Activated CD8-positive, alpha-beta memory T cell treated with anti-CD3 and anti-CD28 coated beads for 4 hours (primary cell): ENCODE data around the gene PLEKHN1.
A peak's percentile ranks its signal among the peaks of the same experiment; 100 is the strongest.

Experiments used
- DNase-seq, 2 donors: peaks; one replicate each; pipeline ENCODE4 v3.0.0-alpha.2; 2020; ENCODE audit warnings: low read depth in 2 of 2

Gene PLEKHN1

GRCh38 chr1:960363-961131 lies 5.7 kb upstream of the PLEKHN1 start, which contains the start of gene KLHL17:
Gene KLHL17 (plus strand): TSS chr1:960584. CDS start chr1:960694, 110 bp downstream.
- DNase-seq: peak; percentile 57 to 59

DNA sequence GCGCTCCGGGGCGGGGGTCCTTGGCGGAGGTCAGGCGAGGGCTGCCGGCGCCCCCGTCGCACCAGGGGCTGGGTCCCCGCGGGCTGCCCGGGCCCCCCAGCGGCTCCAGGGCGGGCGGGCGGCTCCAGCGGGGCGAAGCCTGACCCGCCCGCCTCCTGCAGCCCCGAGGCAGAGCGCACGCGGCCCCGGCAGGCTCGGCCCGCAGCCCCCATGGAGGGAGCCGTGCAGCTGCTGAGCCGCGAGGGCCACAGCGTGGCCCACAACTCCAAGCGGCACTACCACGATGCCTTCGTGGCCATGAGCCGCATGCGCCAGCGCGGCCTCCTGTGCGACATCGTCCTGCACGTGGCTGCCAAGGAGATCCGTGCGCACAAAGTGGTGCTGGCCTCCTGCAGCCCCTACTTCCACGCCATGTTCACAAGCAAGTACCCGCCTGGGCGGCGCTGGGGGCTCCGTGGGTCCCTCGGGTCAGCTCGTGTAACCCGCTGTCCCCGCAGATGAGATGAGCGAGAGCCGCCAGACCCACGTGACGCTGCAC lies 5.1 kb upstream of the PLEKHN1 start:
- no peak for DNase-seq

DNA sequence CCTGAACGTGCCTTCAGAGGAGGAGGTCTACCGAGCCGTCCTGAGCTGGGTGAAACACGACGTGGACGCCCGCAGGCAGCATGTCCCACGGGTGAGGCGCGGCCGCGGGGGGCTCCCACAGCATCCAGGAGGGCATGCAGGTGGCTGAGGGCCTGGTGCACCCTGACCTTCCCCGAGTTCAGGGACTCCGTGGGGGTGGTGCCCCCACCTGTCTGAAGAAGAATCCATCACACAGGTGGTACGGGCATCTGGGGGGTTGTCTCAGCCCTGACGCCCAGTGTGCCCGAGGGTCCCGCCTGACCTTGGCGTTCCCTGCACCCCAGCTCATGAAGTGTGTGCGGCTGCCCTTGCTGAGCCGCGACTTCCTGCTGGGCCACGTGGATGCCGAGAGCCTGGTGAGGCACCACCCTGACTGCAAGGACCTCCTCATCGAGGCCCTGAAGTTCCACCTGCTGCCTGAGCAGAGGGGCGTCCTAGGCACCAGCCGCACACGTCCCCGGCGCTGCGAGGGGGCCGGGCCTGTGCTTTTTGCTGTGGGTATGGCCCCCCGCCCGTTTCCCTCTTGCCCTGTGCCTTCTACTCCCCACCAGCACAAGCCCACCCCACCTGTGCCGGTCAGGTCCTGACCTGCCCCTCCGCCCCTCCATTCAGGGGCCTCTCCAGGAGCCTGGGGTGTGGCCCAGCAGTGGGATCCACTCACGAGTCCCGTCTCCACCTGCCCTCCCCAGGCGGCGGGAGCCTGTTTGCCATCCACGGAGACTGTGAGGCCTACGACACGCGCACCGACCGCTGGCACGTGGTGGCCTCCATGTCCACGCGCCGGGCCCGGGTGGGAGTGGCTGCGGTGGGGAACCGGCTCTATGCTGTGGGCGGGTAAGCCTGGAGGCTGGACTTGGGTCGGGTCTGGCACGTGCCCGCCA lies 3.6 kb upstream of the PLEKHN1 start:
- no peak for DNase-seq

DNA sequence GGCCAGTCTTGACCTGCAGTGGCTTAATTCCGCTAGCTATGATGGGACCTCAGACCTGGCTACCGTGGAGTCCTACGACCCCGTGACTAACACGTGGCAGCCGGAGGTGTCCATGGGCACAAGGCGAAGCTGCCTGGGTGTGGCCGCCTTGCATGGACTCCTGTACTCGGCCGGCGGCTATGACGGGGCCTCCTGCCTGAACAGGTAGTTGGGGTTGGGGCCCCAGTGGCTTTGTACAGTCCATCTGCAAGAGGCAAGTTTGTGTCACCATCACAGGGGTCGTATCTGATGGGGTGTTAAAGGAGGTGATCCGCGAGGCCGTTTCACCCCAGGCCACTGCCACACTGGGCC lies 3.0 kb upstream of the PLEKHN1 start:
- no peak for DNase-seq

DNA sequence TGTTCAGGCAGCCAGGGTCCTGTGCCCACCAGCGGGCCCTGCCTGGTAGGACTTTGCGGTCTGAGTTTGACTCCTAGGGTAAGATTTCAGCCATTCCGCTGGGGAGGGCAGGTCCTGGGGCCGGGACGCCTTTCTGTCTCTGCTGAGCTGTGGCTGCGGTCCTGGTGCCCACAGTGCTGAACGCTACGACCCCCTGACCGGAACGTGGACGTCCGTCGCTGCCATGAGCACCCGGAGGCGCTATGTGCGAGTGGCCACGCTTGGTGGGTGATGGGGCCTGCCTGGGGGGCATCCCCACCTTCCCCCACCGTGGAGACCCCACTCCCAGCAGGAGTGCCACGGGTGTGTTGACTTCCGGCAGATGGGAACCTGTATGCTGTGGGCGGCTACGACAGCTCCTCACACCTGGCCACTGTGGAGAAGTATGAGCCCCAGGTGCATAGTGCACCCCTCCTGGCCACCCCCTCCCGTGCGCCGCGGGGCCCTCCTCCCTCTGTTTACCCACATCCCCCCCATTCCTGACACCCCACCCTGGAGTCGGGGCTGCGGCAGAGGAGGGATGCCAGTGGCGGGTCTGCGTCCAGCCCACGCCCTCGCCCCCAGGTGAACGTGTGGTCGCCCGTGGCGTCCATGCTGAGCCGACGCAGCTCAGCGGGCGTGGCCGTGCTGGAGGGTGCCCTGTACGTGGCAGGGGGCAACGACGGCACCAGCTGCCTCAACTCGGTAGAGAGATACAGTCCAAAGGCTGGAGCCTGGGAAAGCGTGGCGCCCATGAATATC lies 2.3 kb upstream of the PLEKHN1 start:
- no peak for DNase-seq

- DNase-seq: no peak
These were observed 1.4 kb upstream of the PLEKHN1 start for GRCh38 chr1:964691-965525.

DNA sequence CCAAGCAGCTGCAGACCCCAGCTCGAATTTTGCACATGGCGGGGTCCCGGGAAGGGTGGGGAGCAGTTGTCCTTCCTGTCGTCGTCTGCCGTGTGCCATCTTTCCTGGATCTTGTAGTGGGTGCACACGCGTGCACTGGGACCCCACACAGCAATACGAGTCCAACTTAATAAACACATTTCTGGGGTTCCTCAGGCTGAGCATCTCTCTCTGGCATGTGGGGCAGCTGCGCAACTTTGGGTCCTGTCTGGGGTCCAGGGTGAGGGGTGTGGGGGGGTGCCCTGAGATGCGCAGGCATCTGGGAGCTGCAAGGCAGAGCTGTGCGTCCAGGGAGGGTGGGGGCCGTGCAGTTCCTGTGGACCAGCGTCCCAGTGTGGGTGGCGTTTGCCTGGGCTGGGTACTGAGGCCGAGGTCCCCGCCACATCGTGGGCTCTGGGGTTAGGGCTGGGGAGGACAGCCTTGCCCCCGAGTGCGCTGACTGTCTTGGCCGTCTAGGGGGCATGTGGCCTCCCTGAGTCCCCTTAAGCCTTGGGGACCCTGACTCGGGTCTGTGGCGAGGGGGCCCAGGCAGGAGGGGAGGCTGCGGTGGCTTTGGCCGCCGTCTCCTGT lies 652 bp upstream of the PLEKHN1 start:
- no peak for DNase-seq

- DNase-seq: peak; percentile 68
These were observed 520 bp downstream of the PLEKHN1 start for GRCh38 chr1:966704-967300.

DNA sequence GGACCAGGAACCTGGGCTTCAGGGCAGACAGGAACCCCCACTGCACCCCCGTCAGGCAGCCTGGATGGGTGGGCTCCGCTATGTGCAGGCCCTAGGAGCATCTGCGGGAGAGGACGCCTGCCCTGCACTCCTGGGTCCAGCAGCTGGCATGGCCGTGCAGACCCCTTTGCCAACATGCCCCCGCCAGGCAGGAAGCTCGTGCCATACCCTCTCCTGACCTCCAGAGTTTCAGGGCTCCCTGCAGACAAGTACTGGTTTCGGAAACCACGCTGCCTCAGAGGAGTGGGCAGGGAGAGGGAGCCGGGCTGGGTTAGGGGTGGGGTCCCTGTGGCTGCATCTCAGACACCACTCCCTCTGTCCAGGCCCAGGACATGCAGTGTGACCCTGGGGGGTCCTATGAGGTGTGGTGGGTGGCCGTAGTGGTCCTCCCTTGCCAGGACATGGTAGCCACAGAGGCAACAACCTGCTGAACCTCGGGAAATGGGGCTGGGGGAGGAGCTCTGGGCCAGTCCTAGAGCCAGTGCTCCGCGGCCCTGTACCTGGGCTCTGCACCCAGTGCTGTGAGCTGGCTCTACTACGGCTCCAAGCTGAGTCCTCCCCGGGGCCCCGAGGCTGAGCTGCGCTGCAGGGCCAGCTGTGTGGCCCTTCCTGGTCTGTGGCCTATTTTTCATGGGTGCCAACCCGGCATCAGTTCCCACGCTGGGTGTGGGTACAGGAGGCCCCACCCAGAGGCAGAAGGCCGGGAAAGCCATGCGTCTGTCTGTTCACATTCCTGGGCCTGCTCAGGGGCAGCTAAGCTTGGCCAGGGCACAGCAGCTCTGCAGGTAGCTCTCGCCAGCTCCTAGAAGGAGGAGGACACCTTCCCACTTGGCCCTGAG lies 1.4 kb downstream of the PLEKHN1 start:
- DNase-seq: no peak

DNA sequence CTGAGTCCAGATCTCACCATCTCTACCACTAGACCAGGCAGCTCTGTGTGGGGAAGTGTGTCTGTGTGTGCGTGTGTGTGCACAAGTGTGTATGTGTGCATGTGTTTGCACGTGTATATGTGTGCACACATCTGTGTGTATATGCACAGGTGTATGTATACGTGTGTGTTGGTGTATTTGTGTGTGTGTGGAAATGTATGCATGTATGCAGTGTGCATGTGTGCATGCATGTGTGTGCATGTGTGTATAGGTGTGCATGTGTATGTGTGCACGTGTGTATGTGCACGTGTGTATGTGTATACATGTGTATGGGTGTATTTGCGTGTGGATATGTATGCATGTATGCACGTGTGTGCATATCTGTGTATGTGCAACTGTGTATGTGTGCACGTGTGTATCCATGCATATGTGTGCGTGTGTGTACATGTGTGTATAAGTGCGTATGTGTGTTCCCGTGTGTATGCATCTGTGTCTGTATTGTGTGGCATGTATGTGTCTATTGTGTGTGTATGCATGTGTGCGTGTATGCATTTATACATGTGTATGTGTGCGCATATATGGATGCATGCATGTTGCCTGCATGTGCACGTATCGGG lies 3.1 kb downstream of the PLEKHN1 start:
- no peak for DNase-seq

DNA sequence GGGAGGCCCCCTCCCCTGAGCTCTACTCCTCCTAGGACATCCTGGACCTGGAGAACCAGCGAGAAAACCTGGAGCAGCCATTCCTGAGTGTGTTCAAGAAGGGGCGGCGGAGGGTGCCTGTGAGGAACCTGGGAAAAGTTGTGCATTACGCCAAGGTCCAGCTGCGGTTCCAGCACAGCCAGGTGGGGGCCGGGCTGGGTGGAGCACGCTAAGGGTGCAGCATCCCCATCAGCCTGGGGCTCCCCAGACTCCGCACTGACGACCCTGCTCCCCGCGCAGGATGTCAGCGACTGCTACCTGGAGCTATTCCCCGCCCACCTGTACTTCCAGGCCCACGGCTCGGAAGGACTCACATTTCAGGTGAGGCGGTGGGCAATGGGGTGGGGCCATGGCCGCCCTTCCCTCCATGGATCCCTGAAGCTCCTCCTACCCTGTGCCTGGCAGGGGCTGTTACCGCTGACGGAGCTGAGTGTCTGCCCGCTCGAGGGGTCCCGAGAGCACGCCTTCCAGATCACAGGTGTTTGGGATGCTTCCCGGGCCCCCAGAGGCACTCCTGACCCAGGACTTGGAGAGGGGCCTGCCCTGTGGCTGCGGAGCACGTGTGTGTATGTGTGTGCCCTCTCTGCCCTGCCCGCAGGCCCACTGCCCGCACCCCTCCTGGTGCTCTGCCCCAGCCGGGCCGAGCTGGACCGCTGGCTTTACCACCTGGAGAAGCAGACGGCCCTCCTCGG lies 4.1 kb downstream of the PLEKHN1 start:
- DNase-seq: no peak

DNA sequence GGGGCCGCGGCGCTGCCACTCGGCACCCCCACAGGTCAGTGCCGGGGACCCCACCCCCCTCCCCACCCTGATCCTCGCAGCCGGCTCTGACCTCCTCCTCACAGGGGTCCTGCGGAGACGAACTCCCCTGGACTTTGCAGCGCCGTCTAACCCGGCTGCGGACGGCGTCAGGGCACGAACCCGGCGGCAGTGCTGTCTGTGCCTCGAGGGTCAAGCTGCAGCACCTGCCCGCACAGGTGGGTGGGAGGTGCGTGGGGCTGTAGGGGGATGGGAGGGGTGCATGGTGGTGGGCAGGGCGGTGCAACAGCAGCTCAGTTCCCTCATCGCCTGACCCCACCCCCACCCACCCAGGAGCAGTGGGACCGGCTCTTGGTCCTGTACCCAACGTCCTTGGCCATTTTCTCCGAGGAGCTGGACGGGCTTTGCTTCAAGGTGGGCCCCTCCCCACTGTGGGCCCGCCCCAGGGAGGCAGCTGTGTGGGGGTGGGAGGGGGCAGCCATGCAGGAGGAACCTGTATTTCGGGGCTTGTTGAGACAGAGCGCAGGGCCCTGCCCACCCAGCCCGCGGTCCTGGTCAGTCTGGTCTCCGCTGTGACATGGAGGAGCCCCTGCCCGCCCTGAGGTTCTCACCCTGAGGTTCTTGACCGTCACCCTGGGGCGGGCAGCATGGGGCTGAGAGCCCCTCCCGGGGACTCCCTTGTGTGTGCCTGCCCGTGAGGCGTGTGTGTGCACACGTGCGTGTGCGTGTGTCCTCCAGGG lies 4.9 kb downstream of the PLEKHN1 start:
- DNase-seq: no peak

- DNase-seq: no peak
These were observed 5.6 kb downstream of the PLEKHN1 start for GRCh38 chr1:971751-972506.

DNA sequence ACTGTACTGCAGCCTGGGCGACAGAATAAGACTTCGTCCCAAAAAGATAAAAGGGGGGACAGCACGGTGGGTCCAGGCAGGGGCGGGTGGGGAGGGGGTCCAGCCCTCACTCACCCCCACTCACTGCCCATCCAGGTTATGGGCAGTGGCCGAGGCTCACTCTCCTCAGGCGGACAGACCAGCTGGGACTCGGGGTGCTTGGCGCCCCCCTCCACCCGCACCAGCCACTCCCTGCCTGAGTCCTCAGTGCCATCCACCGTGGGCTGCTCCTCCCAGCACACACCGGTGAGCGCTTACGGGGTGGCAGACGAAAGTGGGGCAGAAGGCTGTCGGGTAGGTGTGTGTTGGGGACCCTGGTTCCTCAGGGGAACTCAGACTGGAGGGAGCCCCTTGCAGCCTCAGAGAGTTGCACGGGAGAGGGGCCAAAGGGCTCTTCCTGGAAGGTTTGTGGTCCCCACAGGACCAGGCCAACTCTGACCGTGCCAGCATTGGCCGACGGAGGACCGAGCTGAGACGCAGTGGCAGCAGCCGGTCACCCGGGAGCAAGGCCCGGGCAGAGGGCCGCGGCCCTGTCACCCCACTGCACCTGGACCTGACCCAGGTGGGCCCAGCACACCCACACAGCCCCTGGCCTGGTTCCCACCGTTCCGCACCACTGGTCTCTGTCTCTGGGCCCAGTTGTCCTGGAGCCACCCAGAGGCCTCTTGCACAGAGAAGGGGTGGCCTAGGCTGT lies 6.6 kb downstream of the PLEKHN1 start:
- DNase-seq: no peak

DNA sequence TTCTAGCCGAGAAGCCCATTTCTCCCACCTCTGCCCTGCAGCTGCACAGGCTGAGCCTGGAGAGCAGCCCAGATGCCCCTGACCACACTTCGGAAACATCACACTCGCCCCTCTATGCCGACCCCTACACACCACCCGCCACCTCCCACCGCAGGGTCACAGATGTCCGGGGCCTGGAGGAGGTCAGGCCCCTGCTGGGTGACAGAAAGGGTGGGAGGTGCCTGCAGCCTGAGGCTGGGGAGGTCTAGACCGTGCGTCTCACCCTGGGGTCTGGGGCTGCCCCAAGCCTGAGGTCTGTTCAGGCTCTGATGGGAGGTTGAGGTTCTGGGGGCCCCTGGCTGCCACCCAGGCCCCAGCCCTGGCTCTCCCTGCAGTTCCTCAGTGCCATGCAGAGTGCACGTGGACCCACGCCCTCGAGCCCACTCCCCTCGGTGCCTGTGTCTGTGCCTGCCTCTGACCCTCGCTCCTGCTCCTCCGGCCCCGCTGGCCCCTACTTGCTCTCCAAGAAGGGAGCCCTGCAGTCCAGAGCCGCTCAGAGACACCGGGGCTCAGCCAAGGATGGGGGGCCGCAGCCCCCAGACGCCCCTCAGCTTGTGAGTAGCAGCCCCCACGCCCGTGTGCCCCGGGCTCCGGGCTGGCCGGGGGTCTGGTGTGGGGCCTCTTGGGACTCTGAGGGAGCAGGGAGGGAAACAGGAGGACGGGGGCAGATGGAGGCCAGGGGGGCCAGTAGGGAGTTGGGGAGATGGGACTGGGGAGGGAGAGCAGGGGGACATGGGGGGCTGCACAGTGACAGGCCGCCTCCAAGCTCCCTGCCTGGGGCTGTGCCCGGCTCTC lies 7.4 kb downstream of the PLEKHN1 start:
- DNase-seq: no peak
